GM19397 (cell line): ENCODE measurements around the gene UBXN11.
"Not testable (repeated sequence)": the region's sequence is repeated elsewhere in the genome, so short reads cannot be mapped to it uniquely, and the experiment has no call there.

Experiments
- ATAC-seq: cut with Tn5 transposase; IDR thresholded peaks from one replicate; pipeline ENCODE4 v1.9.1; 2021; ENCODE audit warnings: mild to moderate bottlenecking, moderate library complexity; ENCODE audit not compliant: unreplicated experiment

The UBXN11 gene

DNA sequence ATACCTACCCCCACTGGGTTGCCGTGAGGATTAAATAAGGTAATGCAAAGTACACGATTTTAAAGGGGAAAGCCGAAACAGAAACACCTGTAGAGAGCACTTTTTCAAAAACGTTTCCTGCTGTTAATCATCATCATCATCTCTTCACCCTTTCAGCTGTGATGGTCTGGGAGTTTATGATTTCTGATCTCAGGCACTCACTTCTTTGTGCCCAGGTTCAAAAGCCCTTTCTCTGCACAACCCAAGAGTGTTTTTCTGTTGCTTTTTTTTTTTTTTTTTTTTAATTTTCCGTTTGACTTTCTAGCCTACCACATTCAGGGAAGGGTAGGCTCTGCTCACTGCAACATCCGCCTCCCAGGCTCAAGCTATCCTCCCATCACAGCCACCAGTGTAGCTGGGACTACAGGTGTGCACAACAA is 936 bp upstream of the UBXN11 start:
- no peak for ATAC-seq

DNA sequence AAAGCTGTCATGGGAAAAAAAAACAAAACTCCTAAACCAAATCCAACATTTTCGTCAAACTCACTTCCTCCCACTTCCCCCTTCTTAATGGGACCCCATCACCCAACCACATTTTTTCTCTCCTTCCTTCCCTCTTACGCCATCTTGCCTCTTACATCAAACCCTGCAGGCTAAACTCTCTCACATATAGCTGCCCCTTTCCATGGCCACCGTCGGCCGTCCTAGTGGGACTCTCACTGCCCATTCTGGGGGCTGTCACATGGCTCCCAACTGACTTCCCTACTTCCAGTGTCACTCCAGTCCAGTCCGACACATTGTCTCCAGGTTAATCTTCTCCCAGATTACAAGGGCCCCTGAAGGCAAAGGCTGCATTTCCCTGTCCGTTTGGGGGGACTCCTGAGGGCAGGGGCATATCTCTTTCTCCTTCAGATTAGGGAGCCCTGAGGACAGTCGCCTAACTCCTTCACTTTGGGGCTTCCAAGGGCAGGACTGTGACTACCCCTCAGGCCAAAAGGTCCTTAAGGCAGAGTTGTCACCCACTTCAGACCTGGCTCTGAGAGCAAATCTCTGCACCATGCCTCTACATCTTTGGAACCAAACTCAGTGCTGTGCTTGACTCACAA is 658 bp downstream of the UBXN11 start:
- peak; percentile 15 for ATAC-seq

DNA sequence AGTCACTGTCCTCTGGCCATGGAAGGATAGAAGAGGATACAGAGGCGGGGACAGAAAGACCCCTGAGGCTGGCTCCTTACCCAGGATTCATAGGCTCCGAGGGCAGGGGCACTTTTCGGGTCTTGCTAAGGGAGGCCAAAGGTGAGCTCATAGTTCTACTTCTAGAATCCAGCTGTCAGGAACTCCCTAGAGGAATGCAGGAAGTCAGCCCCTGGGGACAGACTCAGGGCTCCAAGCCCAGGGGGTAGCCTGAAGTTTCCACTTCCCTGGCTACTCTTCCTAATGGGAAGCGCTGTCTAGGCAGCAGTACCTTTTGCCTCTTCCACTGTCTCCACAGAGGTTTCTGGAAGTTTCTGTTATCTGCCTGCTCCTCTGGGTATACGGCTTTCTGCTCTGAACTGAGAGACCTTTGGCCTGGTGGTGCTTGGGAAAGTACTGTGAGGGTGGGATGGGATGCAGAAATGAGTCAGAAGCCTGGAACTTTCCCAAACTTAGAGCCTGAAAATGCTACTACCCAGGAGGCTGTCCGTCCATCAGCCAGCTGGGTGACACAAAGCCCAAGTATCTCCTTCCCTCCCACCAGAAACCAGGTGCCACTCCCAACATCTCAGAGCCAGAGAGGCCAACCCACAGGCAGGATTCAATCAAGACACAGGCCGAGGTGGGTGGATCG is 3.6 kb downstream of the UBXN11 start:
- no peak for ATAC-seq

DNA sequence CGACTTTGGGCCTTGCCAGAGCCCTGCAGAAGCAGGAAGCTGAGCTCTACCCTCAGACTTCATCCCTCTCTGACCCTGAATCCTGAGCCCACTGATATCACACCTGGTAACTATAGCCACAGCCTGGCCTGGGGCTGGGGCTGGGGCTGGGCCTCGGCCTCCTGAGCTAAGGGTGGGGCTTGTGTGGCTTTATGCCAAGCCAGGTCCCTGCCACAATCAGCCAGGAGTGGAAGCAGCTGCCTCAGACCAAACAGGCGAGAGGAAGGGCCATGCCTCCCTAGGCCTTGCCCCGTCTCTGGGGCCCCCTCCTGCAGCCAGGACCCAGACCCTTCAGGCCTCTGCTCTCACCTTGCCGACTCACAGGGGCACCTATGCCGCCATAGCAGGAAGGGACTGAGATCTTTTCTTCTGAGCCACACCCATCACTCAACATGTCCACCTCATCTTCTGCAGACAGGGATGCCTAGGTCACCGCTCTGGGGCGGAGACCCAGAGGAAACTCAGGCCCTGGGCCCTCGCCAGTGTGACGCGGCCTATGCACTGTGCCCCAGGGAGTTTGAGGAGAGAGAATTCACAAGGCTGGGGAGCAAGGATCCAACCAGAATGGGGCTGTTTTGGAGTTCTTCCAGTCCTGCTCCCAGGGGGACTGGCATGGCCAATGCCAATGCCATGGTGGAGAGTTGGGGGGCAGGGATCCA is 5.7 kb downstream of the UBXN11 start:
- no peak for ATAC-seq

DNA sequence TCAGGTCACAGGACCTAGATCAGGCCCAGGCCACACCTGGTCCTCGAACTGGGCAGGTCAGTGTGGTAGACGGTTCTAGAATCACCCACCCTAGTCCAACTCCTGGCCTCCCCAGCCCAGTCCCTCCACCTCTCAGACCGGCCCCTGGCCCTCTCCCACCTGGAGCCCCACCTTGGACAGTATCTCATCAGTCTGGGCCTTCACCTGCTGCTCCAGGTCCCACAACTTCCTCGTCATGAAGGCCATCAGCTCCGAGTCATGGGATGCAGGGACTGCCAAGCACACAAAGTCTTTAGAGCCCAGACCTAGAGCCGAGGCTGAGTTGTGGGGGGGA is 8.7 kb downstream of the UBXN11 start:
- ATAC-seq = no peak

DNA sequence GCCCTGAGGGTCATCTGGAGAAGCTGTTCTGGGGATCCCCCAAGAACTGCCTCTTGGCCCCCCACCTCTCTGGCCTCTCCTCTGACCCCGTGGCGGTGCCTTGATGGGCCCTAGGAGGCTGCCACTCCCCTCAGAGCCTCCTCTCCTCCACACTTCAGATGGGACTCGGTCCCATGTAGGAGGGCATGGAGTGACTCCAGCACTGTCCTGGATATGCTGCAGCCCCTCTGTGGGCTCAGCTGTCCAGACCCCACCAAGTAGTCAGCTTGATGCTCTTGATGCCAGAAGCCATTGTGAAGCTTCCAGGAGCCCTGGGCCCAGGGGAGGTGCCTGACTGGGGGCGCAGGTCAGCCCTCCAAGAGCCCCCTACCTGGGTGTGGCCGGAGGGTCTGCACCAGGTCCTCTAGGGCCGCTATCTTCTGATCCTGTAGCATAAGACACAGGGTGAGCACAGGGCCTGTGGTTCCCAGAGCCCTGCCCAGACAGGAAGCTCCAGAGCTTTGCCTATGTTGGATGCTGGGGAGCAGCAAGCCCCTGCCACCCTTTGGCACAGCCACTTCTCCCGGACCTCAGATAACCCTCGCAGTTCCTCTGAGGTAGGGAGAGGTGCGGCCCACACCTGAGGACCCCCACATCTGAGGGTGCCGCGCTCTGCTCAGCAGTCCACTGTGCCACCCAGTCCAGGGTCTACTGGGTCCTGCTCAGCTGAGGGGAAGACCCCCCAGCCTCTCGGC is 9.2 kb downstream of the UBXN11 start:
- ATAC-seq = no peak

DNA sequence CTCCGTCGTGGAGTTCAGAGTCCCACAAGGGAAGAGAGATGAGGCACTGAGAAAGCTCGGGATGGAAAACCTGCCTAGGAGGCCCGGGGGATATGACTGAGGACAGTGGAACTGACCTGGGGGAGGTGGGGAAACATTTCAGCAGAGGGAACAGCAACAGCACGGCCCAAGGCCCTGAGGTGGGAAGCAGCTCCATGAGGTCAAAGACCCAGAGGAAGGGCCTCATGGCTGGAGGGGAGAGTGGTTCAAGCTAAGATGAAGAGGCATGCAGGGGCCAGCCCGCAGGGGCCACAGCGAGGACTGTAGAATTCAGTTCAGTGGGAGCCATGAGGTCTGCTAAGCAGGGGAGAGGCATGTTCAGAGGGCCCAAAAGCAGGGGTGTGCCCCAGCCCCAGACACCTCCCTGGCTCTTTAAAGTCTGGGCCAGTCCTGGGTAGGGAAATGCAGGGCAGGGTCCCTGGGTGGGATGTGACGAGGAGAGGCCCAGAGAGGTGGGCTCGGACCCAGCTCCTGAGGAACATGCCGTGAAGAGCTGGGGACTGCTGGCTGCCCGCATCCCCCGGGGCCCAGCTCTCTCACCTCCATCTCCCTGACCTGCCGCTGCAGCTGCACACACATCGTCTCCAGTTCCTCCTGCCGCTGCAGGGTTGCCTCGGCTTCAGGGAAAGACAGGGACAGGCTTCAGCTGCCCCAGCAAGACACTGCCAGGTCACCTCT is 9.9 kb downstream of the UBXN11 start:
- no peak for ATAC-seq

DNA sequence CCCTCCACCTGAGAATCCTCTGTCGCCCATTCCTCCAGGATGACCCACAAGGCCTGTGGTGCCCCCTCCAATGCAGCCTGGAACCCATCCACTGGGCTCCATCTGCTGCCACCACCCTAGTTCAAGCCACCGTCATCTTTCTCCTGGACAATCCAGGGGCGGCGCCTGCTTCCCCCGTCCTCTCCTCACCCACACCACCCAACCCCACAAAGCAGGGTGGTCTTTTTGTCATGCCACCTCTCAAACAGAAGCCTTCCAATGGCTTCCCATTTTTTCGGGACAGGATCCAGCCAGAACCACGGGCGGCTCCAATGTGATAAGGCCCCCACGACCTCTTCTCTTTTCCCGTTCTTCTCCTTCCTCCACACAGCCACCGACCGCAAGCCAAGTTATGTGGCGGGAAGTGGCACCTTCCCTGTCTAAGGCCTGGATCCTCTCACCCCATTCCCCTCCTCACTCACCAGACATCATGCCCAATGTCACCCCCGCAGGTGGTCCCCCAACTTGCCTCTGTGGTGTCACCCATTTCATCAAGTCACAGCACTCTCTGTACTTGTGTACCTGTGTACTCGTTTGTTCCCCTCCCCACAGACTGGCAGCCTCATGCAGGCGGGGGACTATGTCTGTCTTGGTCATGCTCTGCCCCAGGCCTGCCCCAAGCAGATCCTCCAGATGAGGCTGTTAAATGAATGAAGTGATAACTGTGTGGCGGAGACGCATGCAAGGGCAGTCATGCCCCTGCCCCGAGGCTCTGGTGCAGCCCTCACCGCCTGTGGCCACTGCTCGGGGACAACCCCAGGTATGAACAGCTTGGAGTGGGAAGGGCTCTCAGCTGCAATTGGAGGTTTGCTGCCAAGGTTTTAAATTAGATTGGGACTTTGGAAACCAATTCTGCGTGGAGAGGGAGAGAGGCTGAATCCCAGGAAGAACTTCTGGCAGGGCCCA is 11.0 kb downstream of the UBXN11 start:
- no peak for ATAC-seq

DNA sequence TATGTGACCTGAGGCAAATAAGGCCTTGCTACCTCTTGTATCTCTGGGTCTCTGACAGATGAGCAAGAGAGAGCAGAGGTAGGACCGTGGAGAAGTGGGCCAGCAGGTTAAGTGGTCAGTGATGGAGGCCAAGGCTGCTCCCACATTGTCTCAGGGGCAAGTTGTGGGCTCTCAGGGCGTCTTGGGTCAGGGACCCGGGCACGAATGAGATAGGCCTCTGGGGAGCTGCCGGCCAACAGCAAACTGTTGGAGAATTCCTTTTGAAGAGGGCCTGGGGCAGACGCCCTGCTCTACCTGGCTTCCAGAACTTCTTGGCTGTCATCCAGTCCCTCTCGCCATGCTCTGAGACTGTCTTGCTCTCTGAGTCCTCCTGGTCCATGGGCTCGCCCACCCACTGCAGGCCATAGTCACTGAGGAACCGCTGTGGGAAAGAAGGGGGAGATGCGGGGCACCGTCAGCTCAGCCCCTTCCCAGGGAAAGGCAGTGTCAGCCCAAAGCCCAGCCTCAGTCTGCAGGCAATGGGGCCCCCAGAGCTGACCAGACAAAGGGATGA is 12.4 kb downstream of the UBXN11 start:
- ATAC-seq = no peak

DNA sequence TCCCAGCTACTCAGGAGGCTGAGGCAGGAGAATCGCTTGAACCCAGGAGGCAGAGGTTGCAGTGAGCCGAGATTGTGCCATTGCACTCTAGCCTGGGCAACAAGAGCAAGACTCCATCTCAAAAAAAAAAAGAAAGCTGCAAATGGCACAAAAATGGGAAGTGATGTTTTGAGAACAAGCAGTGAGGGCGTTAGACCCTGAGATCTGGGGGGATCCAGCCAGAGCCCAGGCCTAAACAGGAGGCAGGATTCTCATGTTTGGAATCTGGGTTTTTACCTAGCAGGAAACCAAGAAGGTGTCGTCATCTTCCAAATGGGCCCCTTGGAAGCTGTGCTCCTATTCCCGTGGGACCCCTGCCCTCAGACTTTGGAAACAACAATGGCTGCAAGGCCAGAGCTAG is 13.7 kb downstream of the UBXN11 start:
- ATAC-seq = not testable (repeated sequence)

DNA sequence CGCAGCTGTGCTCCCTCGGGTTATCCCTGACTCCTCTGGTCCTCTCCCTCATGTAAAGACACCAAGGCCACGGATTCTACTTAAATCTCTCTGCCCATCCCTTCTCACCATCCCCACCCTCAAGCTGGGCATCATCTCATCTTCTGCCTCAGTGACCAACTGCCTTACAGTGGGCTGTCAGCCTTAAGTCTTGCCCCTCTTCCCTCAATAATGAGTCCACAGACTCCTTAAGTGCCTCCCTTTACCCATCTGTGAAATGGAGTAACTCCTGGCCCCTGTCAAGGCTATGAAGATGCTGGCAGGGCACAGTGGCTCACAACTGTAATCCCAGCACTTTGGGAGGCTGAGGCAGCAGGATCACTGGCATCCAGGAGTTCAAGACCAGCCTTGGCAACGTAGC is 14.5 kb downstream of the UBXN11 start:
- no peak for ATAC-seq

DNA sequence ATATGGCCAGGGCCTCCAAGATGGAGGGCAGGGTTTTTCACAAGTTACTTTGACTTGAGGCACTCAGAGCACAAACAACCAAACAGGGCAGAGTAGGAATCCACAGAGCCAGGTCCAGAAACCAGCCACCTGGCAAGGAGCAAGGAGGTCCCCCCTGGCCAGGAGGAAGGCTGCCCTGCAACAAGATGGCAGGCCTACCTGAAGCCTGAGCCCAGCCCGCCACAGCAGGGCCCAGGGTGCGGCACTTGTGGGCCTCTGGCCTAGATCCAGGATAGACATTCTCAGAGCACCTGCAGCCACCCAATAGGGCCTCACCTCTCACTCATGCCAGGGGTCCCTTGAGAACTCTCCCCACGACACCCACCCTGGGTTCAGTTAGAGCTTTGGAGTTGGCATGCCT is 15.0 kb downstream of the UBXN11 start:
- no peak for ATAC-seq

DNA sequence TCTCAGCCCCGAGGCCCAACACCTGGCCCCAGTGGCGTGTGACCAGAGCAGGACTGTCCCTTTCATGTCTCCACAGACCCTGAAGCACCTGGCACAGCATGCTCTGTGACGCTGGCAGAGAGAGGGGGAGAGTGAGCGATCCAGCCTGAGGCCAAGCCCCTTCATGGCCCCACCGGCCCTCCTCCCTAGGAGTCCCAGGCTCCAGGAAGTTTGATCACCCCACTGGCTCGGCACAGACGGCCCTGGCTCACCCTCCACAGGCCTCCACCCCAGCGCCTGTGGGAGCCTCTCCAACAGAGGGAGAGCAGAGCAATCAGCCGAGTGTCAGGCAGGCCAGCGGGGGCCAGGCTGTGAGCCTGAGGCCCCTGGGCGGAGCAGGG is 15.6 kb downstream of the UBXN11 start:
- ATAC-seq = no peak

DNA sequence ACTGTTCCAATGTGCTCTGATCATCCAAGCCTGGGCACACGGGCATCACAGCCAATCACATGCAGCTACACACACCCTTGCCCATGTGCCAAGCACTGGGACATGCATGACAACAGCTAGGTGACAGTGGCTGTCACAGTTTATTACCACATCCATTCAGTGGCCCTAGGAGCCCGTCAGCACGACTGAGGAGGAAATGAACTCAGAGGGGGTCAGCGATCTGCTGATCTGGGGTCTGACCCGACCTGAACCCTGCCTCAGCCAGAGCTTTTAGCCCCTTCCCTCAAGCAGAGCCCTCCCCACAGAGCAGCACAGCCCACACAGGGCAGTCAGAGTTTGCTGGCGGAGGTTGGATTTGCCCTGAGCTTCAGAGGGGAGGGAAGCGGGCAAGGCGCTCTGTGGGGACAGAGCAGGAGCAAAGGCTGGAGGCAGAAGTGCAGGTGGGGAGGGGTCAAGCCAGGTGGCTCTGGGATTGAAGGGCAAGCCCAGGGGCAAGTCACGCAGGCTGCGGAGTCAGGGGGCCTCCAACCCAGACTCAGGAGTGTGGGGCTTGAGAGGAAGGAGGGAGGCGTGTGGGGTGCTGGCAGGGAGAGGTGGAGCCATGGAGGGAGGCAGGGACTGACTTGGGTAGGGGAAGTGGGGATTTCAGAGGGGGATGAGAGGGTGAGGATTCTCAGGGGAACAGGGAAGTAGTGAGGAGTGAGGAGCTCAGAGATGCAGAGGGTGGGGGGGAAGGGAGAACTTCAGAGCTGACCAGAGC is 16.1 kb downstream of the UBXN11 start:
- no peak for ATAC-seq

DNA sequence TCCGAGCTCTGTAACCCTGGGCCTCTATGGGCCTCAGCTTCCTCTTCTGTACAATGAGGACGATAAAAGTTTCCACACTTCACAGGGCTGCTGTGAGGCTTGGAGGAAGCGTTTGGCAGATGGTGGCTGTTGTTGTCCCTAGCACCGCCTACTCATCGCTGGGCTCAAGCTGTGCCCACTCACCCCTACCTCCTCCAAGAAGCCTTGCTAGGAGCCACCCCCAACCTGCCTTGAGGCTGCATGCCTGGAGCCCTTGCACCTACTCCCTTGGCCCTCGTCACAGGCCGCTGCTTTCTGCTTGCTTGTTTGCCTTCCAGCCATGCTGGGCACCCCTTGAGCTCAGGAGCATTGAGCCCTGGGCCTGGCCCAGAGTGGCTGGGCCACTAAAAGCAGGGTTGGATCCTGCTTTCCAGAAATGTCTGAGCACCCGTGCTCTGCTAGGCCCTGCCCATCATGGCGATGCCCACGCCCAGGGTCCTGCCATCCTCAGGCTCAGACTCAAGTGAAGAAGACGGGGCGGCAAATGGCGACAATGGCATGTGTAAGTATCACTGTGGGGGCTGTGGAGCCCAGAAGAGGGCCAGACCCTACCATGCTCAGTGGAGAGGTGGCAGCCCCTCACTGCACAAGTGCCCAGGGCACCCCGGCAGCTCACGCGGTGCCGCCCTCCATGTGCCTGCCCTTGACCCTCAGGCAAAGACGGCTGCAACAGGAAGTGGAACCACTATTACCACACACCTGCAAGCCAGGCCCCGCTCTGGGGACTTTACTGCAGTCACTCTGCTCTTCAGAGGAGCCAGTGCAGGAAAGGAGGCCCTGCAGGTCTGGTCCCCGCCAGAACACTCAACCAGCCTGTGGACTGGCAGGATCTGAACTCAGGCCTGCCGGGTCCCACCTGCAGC is 17.0 kb downstream of the UBXN11 start:
- ATAC-seq = peak; percentile 37

DNA sequence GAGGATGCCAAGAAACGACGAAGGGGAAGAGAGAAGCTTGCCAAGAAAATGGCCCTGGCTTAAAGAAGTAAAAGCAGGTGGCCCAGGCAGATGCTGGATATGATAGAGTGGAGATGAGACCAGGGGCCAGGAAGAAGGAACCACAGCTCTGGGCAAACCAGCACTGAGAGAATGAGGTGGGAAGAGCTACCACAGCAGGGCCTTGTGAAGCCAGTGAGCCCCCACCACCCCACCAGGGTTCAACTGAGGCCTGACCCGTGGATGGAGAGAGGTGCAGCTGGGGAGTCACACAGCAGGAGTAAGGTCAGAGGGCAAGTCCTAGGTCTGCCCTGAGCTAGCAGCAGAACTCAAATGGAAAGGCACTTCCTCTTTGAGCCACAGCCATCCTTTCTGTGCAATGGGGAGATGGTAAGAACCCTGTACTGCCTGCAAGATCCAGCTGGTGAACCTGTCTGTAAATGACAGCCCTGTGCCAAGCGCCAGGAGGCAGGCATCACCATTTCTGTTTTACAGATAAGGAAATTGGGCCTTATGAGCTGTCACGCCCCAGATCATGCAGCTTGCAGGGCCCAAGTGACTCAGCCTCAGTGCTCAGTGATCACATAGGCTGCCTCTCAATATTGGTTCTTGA is 18.0 kb downstream of the UBXN11 start:
- ATAC-seq = no peak

DNA sequence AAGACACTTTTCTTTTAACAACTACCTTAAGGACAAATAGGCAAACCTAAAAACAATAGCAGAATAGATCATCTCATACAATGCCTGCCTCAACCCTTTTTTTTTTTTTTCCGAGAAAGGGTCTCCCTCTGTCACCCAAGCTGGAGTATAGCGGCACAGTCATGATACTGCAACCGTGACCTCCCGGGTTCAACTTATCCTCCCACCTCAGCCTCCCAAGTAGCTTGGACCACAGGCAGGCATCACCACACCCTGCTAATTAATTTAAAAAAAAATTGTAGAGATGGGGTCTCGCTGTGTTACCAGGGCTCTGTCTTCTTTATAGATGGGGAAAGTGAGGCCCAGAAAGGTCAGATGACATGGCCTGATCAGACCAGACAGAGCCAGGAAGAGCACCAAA is 18.6 kb downstream of the UBXN11 start:
- ATAC-seq = no peak
